A549 (cell line): ENCODE measurements around the gene OR2Y1. TPM values are rescaled to one million over a fixed set of nuclear protein-coding genes. Genes with fewer than 3 reads are reported as not detected.
A peak's percentile ranks its signal among the peaks of the same experiment; 100 is the strongest.

Source experiments
- ATAC-seq, 2 experiments: fragments of 200-7000 bp in 1 of 2; fragments of >200 bp in 1 of 2; cut with Nextera tagmentation in 1 of 2; cut with Tn5 transposase in 1 of 2; 3 replicates each; pipeline versions ENCODE4 v1.8.0 to v1.9.1; 2018 to 2020; ENCODE audit warnings: mild to moderate bottlenecking in 1 of 2, moderate library complexity in 1 of 2
- CTCF ChIA-PET: fragments of 300-600 bp; sonication (Branson Sonifier 250); formaldehyde crosslinking; extraction: SDS; loops from one replicate; lab custom pipeline; 2021; ENCODE audit warnings: antibody characterized with exemption, inconsistent platforms; lab: Yijun Ruan, JAX
- POLR2A ChIA-PET: fragments of 350-600 bp; formaldehyde crosslinking; extraction: SDS; loops from one replicate; lab custom pipeline; 2021; ENCODE audit warnings: antibody characterized with exemption, inconsistent platforms; lab: Yijun Ruan, JAX
- DNase-seq, 2 experiments: peaks; one replicate each; pipeline versions ENCODE4 v3.0.0 to v3.0.0-alpha.2; 2011 to 2016; ENCODE audit warnings: low read depth in 1 of 2, low spot score in 1 of 2
- FAIRE-seq: peaks from 2 replicates; lab custom pipeline; 2011; peaks lifted over from hg19 to GRCh38; lab: Jason Lieb, UNC
- H3K27ac ChIP-seq, 2 experiments: fragments of >200 bp; sonication (Bioruptor Twin); formaldehyde crosslinking; 3 replicates each; pipeline ENCODE4 v1.5.1; 2016 to 2017
- H3K4me1 ChIP-seq: fragments of >200 bp; sonication (Bioruptor Twin); formaldehyde crosslinking; 3 replicates; pipeline ENCODE4 v1.6.1; 2016
- H3K4me2 ChIP-seq: fragments of >200 bp; sonication (Bioruptor Twin); formaldehyde crosslinking; 3 replicates; pipeline ENCODE4 v1.6.1; 2016
- H3K4me3 ChIP-seq: fragments of >200 bp; sonication (Bioruptor Twin); formaldehyde crosslinking; 3 replicates; pipeline ENCODE4 v1.5.1; 2016
- H3K9me3 ChIP-seq: fragments of >200 bp; sonication (Bioruptor Twin); formaldehyde crosslinking; 3 replicates; pipeline ENCODE4 v1.6.1; 2016
- ATOH8 ChIP-seq: fragments of 250-450 bp; sonication (Bioruptor Pico); IDR thresholded peaks from 2 replicates; pipeline ENCODE4 v1.5.0; 2020; ENCODE audit warnings: low read depth, mild to moderate bottlenecking, moderate library complexity
- CHD4 ChIP-seq: fragments of 200-600 bp; sonication (generic); IDR thresholded peaks from 2 replicates; pipeline ENCODE4 v1.6.1; 2016; ENCODE audit warnings: antibody characterized with exemption, mild to moderate bottlenecking, borderline replicate concordance
- CTCF ChIP-seq: fragments of >200 bp; sonication (Bioruptor Twin); formaldehyde crosslinking; IDR thresholded peaks from 3 replicates; pipeline ENCODE4 v1.5.1; 2016
- GATA3 ChIP-seq: IDR thresholded peaks from 2 replicates; pipeline ENCODE4 v1.6.1; 2012; ENCODE audit warnings: borderline replicate concordance
- HES2 ChIP-seq: fragments of >200 bp; sonication (Bioruptor Twin); formaldehyde crosslinking; IDR thresholded peaks from 2 replicates; pipeline ENCODE4 v1.6.1; 2016
- HMGXB4 ChIP-seq: fragments of 250-450 bp; sonication (Bioruptor Pico); IDR thresholded peaks from 2 replicates; pipeline ENCODE4 v1.5.0; 2021; ENCODE audit warnings: mild to moderate bottlenecking, moderate library complexity, borderline replicate concordance
- MAZ ChIP-seq: fragments of 150-350 bp; IDR thresholded peaks from 2 replicates; pipeline ENCODE4 v1.6.1; 2014; ENCODE audit warnings: antibody characterized with exemption, low read depth, low read length, borderline replicate concordance
- RAD21 ChIP-seq, 2 experiments: fragments of >200 bp in 1 of 2; sonication (Bioruptor Twin) in 1 of 2; formaldehyde crosslinking in 1 of 2; IDR thresholded peaks in 1 of 2; conservative IDR thresholded peaks in 1 of 2; 2 replicates in 1 of 2; 3 replicates in 1 of 2; pipeline ENCODE4 v1.6.1; 2012 to 2018; ENCODE audit warnings: inconsistent platforms in 1 of 2
- RCOR1 ChIP-seq: fragments of 150-350 bp; IDR thresholded peaks from 2 replicates; pipeline ENCODE4 v1.6.1; 2014; ENCODE audit warnings: antibody characterized with exemption, low read length, low read depth
- REST ChIP-seq: fragments of 200-600 bp; sonication (generic); IDR thresholded peaks from 2 replicates; pipeline ENCODE4 v1.6.1; 2016; ENCODE audit warnings: antibody characterized with exemption, mild to moderate bottlenecking, moderate library complexity
- SMC3 ChIP-seq: fragments of >200 bp; sonication (Bioruptor Twin); formaldehyde crosslinking; IDR thresholded peaks from 3 replicates; pipeline ENCODE4 v1.6.1; 2018; ENCODE audit warnings: inconsistent platforms
- ZNF302 ChIP-seq: fragments of 250-450 bp; sonication (Bioruptor Pico); IDR thresholded peaks from 2 replicates; pipeline ENCODE4 v1.9.0; 2021; ENCODE audit warnings: inconsistent platforms, mild to moderate bottlenecking, moderate library complexity
- WGBS: methylation state at CpG from one replicate; pipeline ENCODE4 v1.1.6; 2017; ENCODE audit errors: missing lambda C conversion rate; 5-methylcytosine and 5-hydroxymethylcytosine counted together
- polyA plus RNA-seq, 4 experiments: library from polyadenylated mRNA; depleted of rRNA in 3 of 4; stranded (reverse); fragments of >200 nt; fragmentation: RNase III in 1 of 4; extraction: RNeasy Plus Mini Kit Qiagen cat#74134 plus additional on column Dnase treatment in 1 of 4; gene quantifications; 2 replicates in 3 of 4; 3 replicates in 1 of 4; pipeline ENCODE4 v1.2.3, GENCODE V29; 2011 to 2017

The OR2Y1 gene
- polyA plus RNA-seq, 2 of the 4 experiments (the other 2 are of a cell fraction), result not detected

GRCh38 chr5:180718810-180719453, 20.9 kb downstream of the OR2Y1 start:
- no peak for FAIRE-seq
- Histone ChIP-seq H3K4me1 (no peaks in the 10 kb centered on the region), H3K9me3 (no peaks in the 10 kb centered on the region), H3K4me2 (no peak overlapping the region), H3K27ac (no peak overlapping the region), H3K4me3 (no peak overlapping the region)
- ChIA-PET CTCF (interaction anchor here (0.6 to 2.0 kb wide), 23 partner anchors 11 to 1731 kb away, joined by 3 to 9 read pairs (median 4); no protein-coding TSS in a partner anchor), POLR2A (no interaction called here)
- TF ChIP-seq RAD21 (conservative IDR thresholded peaks at IDR 0.05 in 1 of 2, IDR thresholded peaks at IDR 0.05 in 1 of 2) (peak; percentile 51 to 55), REST (no peak), CHD4 (no peak), HMGXB4 (CRISPR knock-in tag) (no peak), GATA3 (no peak), ATOH8 (no peak), HES2 (no peak), CTCF (peak; percentile 68), SMC3 (peak; percentile 44), RCOR1 (no peak)
- 4% methylated on average over 6 of the region's 6 CpGs for WGBS
- peak; percentile 28 to 45 for DNase-seq
- ATAC-seq, result peak; percentile 53 to 58; a peak in 4 of 6 replicates

- TF ChIP-seq ZNF302 (CRISPR knock-in tag) (no peak), MAZ (no peak)
- CTCF ChIA-PET, result interaction anchor here (0.7 to 2.0 kb wide), 13 partner anchors 12 to 601 kb away, joined by 3 to 9 read pairs (median 4); no protein-coding TSS in a partner anchor
- DNase-seq (no peak), ATAC-seq (no peak), FAIRE-seq (no peak)
- no peak overlapping the region for H3K4me3 ChIP-seq
- peaks cover 6% of the 10 kb centered on the region; the same call in 1 of the 3 replicates for H3K9me3 ChIP-seq
- H3K4me1 ChIP-seq, result no peaks in the 10 kb centered on the region
- no peak overlapping the region for H3K27ac ChIP-seq
- no peak overlapping the region for H3K4me2 ChIP-seq
- POLR2A ChIA-PET, result no interaction called here
- 0% methylated on average over 1 of the region's 1 CpG for WGBS
These were observed 21.9 kb downstream of the OR2Y1 start for GRCh38 chr5:180717989-180718388.
